A549 (cell line): ENCODE measurements around the gene TNIP3. TPM values are rescaled to one million over a fixed set of nuclear protein-coding genes. Genes with fewer than 3 reads are reported as not detected.
"Not testable (repeated sequence)": the region's sequence is repeated elsewhere in the genome, so short reads cannot be mapped to it uniquely, and the experiment has no call there.

ENCODE experiments used
- ATAC-seq, 2 experiments: fragments of 200-7000 bp in 1 of 2; fragments of >200 bp in 1 of 2; cut with Nextera tagmentation in 1 of 2; cut with Tn5 transposase in 1 of 2; 3 replicates each; pipeline versions ENCODE4 v1.8.0 to v1.9.1; 2018 to 2020; ENCODE audit warnings: mild to moderate bottlenecking in 1 of 2, moderate library complexity in 1 of 2
- CTCF ChIA-PET: fragments of 300-600 bp; sonication (Branson Sonifier 250); formaldehyde crosslinking; extraction: SDS; loops from one replicate; lab custom pipeline; 2021; ENCODE audit warnings: antibody characterized with exemption, inconsistent platforms; lab: Yijun Ruan, JAX
- POLR2A ChIA-PET: fragments of 350-600 bp; formaldehyde crosslinking; extraction: SDS; loops from one replicate; lab custom pipeline; 2021; ENCODE audit warnings: antibody characterized with exemption, inconsistent platforms; lab: Yijun Ruan, JAX
- DNase-seq, 2 experiments: peaks; one replicate each; pipeline versions ENCODE4 v3.0.0 to v3.0.0-alpha.2; 2011 to 2016; ENCODE audit warnings: low read depth in 1 of 2, low spot score in 1 of 2
- FAIRE-seq: peaks from 2 replicates; lab custom pipeline; 2011; peaks lifted over from hg19 to GRCh38; lab: Jason Lieb, UNC
- H3K27ac ChIP-seq, 2 experiments: fragments of >200 bp; sonication (Bioruptor Twin); formaldehyde crosslinking; 3 replicates each; pipeline ENCODE4 v1.5.1; 2016 to 2017
- H3K4me1 ChIP-seq: fragments of >200 bp; sonication (Bioruptor Twin); formaldehyde crosslinking; 3 replicates; pipeline ENCODE4 v1.6.1; 2016
- H3K4me2 ChIP-seq: fragments of >200 bp; sonication (Bioruptor Twin); formaldehyde crosslinking; 3 replicates; pipeline ENCODE4 v1.6.1; 2016
- H3K4me3 ChIP-seq: fragments of >200 bp; sonication (Bioruptor Twin); formaldehyde crosslinking; 3 replicates; pipeline ENCODE4 v1.5.1; 2016
- H3K9me3 ChIP-seq: fragments of >200 bp; sonication (Bioruptor Twin); formaldehyde crosslinking; 3 replicates; pipeline ENCODE4 v1.6.1; 2016
- CBX8 ChIP-seq: fragments of 200-600 bp; sonication (generic); IDR thresholded peaks from 2 replicates; pipeline ENCODE4 v1.6.1; 2016
- EHMT2 ChIP-seq: fragments of 200-600 bp; sonication (generic); IDR thresholded peaks from 2 replicates; pipeline ENCODE4 v1.6.1; 2016; ENCODE audit warnings: antibody characterized with exemption, low read depth, mild to moderate bottlenecking, moderate library complexity
- ELK1 ChIP-seq: fragments of 150-350 bp; IDR thresholded peaks from 2 replicates; pipeline ENCODE4 v1.6.1; 2014; ENCODE audit warnings: low read depth, mild to moderate bottlenecking, low read length
- ESRRA ChIP-seq: fragments of 150-350 bp; IDR thresholded peaks from 2 replicates; pipeline ENCODE4 v1.6.1; 2014; ENCODE audit warnings: mild to moderate bottlenecking, low read length, borderline replicate concordance
- FOSL2 ChIP-seq, 2 experiments: fragments of 450-650 bp in 1 of 2; fragments of >200 bp in 1 of 2; sonication (Bioruptor Twin) in 1 of 2; formaldehyde crosslinking; IDR thresholded peaks; 2 replicates each; pipeline versions ENCODE4 v1.5.0 to v1.6.1; 2016 to 2020; ENCODE audit warnings: mild to moderate bottlenecking in 1 of 2, moderate library complexity in 1 of 2
- FOXS1 ChIP-seq: fragments of 250-450 bp; sonication (Bioruptor Pico); IDR thresholded peaks from 2 replicates; pipeline ENCODE4 v1.5.0; 2020; ENCODE audit warnings: mild to moderate bottlenecking, moderate library complexity
- HES2 ChIP-seq: fragments of >200 bp; sonication (Bioruptor Twin); formaldehyde crosslinking; IDR thresholded peaks from 2 replicates; pipeline ENCODE4 v1.6.1; 2016
- HEYL ChIP-seq: fragments of 250-450 bp; sonication (Bioruptor Pico); IDR thresholded peaks from 2 replicates; pipeline ENCODE4 v1.8.0; 2021; ENCODE audit warnings: mild to moderate bottlenecking, moderate library complexity
- HMGXB4 ChIP-seq: fragments of 250-450 bp; sonication (Bioruptor Pico); IDR thresholded peaks from 2 replicates; pipeline ENCODE4 v1.5.0; 2021; ENCODE audit warnings: mild to moderate bottlenecking, moderate library complexity, borderline replicate concordance
- HOXA7 ChIP-seq: fragments of 250-450 bp; sonication (Bioruptor Pico); IDR thresholded peaks from 2 replicates; pipeline ENCODE4 v1.5.0; 2020; ENCODE audit warnings: mild to moderate bottlenecking, moderate library complexity
- HOXB13 ChIP-seq: fragments of 250-450 bp; sonication (Bioruptor Pico); IDR thresholded peaks from 2 replicates; pipeline ENCODE4 v1.5.0; 2020; ENCODE audit warnings: low read depth, mild to moderate bottlenecking, moderate library complexity
- HOXB5 ChIP-seq: fragments of 250-450 bp; sonication (Bioruptor Pico); IDR thresholded peaks from 2 replicates; pipeline ENCODE4 v1.5.0; 2020; ENCODE audit warnings: mild to moderate bottlenecking, moderate library complexity
- JUN ChIP-seq, 2 experiments: fragments of >200 bp; sonication (Bioruptor Twin); formaldehyde crosslinking; IDR thresholded peaks; 2 replicates in 1 of 2; 3 replicates in 1 of 2; pipeline ENCODE4 v1.6.1; 2016 to 2017
- KDM1A ChIP-seq: fragments of 200-600 bp; sonication (generic); IDR thresholded peaks from 2 replicates; pipeline ENCODE4 v1.6.1; 2016; ENCODE audit warnings: low read depth, mild to moderate bottlenecking
- MAX ChIP-seq: IDR thresholded peaks from 2 replicates; pipeline ENCODE4 v1.6.1; 2012
- NFE2L2 ChIP-seq: fragments of 150-350 bp; conservative IDR thresholded peaks from 2 replicates; pipeline ENCODE4 v1.6.1; 2014; ENCODE audit warnings: low read length
- PHF8 ChIP-seq: fragments of 200-600 bp; sonication (generic); IDR thresholded peaks from 2 replicates; pipeline ENCODE4 v1.6.1; 2016; ENCODE audit warnings: low read depth, mild to moderate bottlenecking, antibody characterized with exemption, moderate library complexity, borderline replicate concordance
- POLR2A ChIP-seq: IDR thresholded peaks from 2 replicates; pipeline ENCODE4 v1.6.1; 2012; ENCODE audit warnings: mild to moderate bottlenecking, low read length
- POLR2AphosphoS2 ChIP-seq: conservative IDR thresholded peaks from 2 replicates; pipeline ENCODE4 v1.6.1; 2012; ENCODE audit warnings: low read length, improper control_type of control experiment, inconsistent platforms
- RAD21 ChIP-seq, 2 experiments: fragments of >200 bp in 1 of 2; sonication (Bioruptor Twin) in 1 of 2; formaldehyde crosslinking in 1 of 2; IDR thresholded peaks in 1 of 2; conservative IDR thresholded peaks in 1 of 2; 2 replicates in 1 of 2; 3 replicates in 1 of 2; pipeline ENCODE4 v1.6.1; 2012 to 2018; ENCODE audit warnings: inconsistent platforms in 1 of 2
- RCOR1 ChIP-seq: fragments of 150-350 bp; IDR thresholded peaks from 2 replicates; pipeline ENCODE4 v1.6.1; 2014; ENCODE audit warnings: antibody characterized with exemption, low read length, low read depth
- RFX5 ChIP-seq: fragments of 450-650 bp; IDR thresholded peaks from 2 replicates; pipeline ENCODE4 v1.7.1; 2014; ENCODE audit warnings: antibody characterized with exemption, mild to moderate bottlenecking, moderate library complexity
- TFCP2L1 ChIP-seq: fragments of 250-450 bp; sonication (Bioruptor Pico); IDR thresholded peaks from 2 replicates; pipeline ENCODE4 v1.5.0; 2021; ENCODE audit warnings: mild to moderate bottlenecking
- ZFP36 ChIP-seq: fragments of 450-650 bp; IDR thresholded peaks from 2 replicates; pipeline ENCODE4 v1.6.1; 2014; ENCODE audit warnings: borderline replicate concordance; ENCODE audit not compliant: partially characterized antibody
- ZSCAN20 ChIP-seq: fragments of 250-450 bp; sonication (Bioruptor Pico); IDR thresholded peaks from 2 replicates; pipeline ENCODE4 v1.8.0; 2022; ENCODE audit warnings: mild to moderate bottlenecking, moderate library complexity
- WGBS: methylation state at CpG from one replicate; pipeline ENCODE4 v1.1.6; 2017; ENCODE audit errors: missing lambda C conversion rate; 5-methylcytosine and 5-hydroxymethylcytosine counted together
- polyA plus RNA-seq, 4 experiments: library from polyadenylated mRNA; depleted of rRNA in 3 of 4; stranded (reverse); fragments of >200 nt; fragmentation: RNase III in 1 of 4; extraction: RNeasy Plus Mini Kit Qiagen cat#74134 plus additional on column Dnase treatment in 1 of 4; gene quantifications; 2 replicates in 3 of 4; 3 replicates in 1 of 4; pipeline ENCODE4 v1.2.3, GENCODE V29; 2011 to 2017
- TF ChIP-seq, protein P1 (sequence below): fragments of >200 bp; sonication (Bioruptor Twin); formaldehyde crosslinking; IDR thresholded peaks from 3 replicates; pipeline ENCODE4 v1.5.1; 2016
- TF ChIP-seq, protein P2 (sequence below): IDR thresholded peaks from 2 replicates; pipeline ENCODE4 v1.6.1; 2012
- TF ChIP-seq, protein P3 (sequence below): fragments of 450-650 bp; IDR thresholded peaks from 2 replicates; pipeline ENCODE4 v1.6.1; 2014; ENCODE audit warnings: antibody characterized with exemption

Gene TNIP3
- polyA plus RNA-seq, 2 of the 4 experiments (the other 2 are of a cell fraction): 0.46 to 0.58 TPM

- DNase-seq (no peak), ATAC-seq (no peak), FAIRE-seq (no peak)
- TF ChIP-seq PHF8 (no peak), NFE2L2 (no peak), HOXB5 (CRISPR knock-in tag) (no peak), TFCP2L1 (CRISPR knock-in tag) (no peak), FOSL2 (IDR thresholded peaks at IDR 0.05) (no peak), FOSL2 (CRISPR knock-in tag; IDR thresholded peaks at IDR 0.05) (no peak), ELK1 (no peak), POLR2A (no peak), MAX (no peak), JUN (IDR thresholded peaks at IDR 0.05) (no peak), FOXS1 (CRISPR knock-in tag) (no peak), HOXB13 (CRISPR knock-in tag) (no peak), CBX8 (no peak), POLR2AphosphoS2 (no peak), EHMT2 (no peak), RFX5 (no peak), KDM1A (no peak)
- TF ChIP-seq, protein P1, sequence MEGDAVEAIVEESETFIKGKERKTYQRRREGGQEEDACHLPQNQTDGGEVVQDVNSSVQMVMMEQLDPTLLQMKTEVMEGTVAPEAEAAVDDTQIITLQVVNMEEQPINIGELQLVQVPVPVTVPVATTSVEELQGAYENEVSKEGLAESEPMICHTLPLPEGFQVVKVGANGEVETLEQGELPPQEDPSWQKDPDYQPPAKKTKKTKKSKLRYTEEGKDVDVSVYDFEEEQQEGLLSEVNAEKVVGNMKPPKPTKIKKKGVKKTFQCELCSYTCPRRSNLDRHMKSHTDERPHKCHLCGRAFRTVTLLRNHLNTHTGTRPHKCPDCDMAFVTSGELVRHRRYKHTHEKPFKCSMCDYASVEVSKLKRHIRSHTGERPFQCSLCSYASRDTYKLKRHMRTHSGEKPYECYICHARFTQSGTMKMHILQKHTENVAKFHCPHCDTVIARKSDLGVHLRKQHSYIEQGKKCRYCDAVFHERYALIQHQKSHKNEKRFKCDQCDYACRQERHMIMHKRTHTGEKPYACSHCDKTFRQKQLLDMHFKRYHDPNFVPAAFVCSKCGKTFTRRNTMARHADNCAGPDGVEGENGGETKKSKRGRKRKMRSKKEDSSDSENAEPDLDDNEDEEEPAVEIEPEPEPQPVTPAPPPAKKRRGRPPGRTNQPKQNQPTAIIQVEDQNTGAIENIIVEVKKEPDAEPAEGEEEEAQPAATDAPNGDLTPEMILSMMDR: no peak
- TF ChIP-seq, protein P2, sequence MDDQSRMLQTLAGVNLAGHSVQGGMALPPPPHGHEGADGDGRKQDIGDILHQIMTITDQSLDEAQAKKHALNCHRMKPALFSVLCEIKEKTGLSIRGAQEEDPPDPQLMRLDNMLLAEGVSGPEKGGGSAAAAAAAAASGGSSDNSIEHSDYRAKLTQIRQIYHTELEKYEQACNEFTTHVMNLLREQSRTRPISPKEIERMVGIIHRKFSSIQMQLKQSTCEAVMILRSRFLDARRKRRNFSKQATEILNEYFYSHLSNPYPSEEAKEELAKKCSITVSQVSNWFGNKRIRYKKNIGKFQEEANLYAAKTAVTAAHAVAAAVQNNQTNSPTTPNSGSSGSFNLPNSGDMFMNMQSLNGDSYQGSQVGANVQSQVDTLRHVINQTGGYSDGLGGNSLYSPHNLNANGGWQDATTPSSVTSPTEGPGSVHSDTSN: no peak
- TF ChIP-seq, protein P3, sequence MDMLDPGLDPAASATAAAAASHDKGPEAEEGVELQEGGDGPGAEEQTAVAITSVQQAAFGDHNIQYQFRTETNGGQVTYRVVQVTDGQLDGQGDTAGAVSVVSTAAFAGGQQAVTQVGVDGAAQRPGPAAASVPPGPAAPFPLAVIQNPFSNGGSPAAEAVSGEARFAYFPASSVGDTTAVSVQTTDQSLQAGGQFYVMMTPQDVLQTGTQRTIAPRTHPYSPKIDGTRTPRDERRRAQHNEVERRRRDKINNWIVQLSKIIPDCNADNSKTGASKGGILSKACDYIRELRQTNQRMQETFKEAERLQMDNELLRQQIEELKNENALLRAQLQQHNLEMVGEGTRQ: no peak
- CTCF ChIA-PET: no interaction called here
- WGBS: 36% methylated on average over 1 of the region's 1 CpG
- Histone ChIP-seq H3K4me2 (no peak overlapping the region), H3K27ac (no peak overlapping the region), H3K4me1 (no peaks in the 10 kb centered on the region), H3K4me3 (no peak overlapping the region), H3K9me3 (no peaks in the 10 kb centered on the region)
- POLR2A ChIA-PET: no interaction called here
Measured at GRCh38 chr4:121209171-121209570, 45.0 kb upstream of the TNIP3 start.

GRCh38 chr4:121208244-121209007 lies 44.3 kb upstream of the TNIP3 start:
- H3K27ac ChIP-seq: no peak overlapping the region
- ATAC-seq: no peak
- WGBS: 25% methylated on average over 4 of the region's 4 CpGs
- FAIRE-seq: no peak
- ChIA-PET POLR2A (no interaction called here), CTCF (interaction anchor here (0.9 kb wide), 1 partner anchor 16 kb away, joined by 6 read pairs; no protein-coding TSS in a partner anchor)
- no peak overlapping the region for H3K4me3 ChIP-seq
- H3K4me1 ChIP-seq: no peaks in the 10 kb centered on the region
- no peaks in the 10 kb centered on the region for H3K9me3 ChIP-seq
- no peak for TF ChIP-seq RAD21 (conservative IDR thresholded peaks at IDR 0.05 in 1 of 2, IDR thresholded peaks at IDR 0.05 in 1 of 2)
- no peak for TF ChIP-seq RCOR1
- no peak for TF ChIP-seq PHF8
- no peak for TF ChIP-seq HOXA7
- no peak for TF ChIP-seq HES2
- TF ChIP-seq ESRRA: no peak
- TF ChIP-seq ZSCAN20: no peak
- TF ChIP-seq FOXS1 (CRISPR knock-in tag): no peak
- no peak for TF ChIP-seq HEYL (CRISPR knock-in tag)
- TF ChIP-seq ZFP36: no peak
- TF ChIP-seq HMGXB4 (CRISPR knock-in tag): no peak
- no peak for DNase-seq
- H3K4me2 ChIP-seq: no peak overlapping the region

- H3K4me2 ChIP-seq, FAIRE-seq, ATAC-seq, DNase-seq, H3K4me1 ChIP-seq, H3K4me3 ChIP-seq, H3K9me3 ChIP-seq, POLR2A ChIA-PET, H3K27ac ChIP-seq: not testable (repeated sequence)
- 64% methylated on average over 3 of the region's 3 CpGs for WGBS
- CTCF ChIA-PET: interaction anchor here (0.8 to 1.2 kb wide), 2 partner anchors 14 to 21 kb away, joined by 3 read pairs; no protein-coding TSS in a partner anchor
Measured at GRCh38 chr4:121205777-121206176, 41.7 kb upstream of the TNIP3 start.
